Retinal pigment epithelial cell (primary cell): ENCODE measurements around the gene ARF3.

ENCODE experiments used
- DNase-seq: peaks from one replicate; pipeline ENCODE4 v3.0.0-alpha.2; 2010; ENCODE audit warnings: low read depth
- H3K4me3 ChIP-seq: 2 replicates; pipeline ENCODE4 v1.5.1; 2011; ENCODE audit warnings: mild to moderate bottlenecking, low read length, control low read depth, moderate library complexity
- CTCF ChIP-seq: conservative IDR thresholded peaks from 2 replicates; pipeline ENCODE4 v1.5.1; 2011; ENCODE audit warnings: low read depth, low read length, control low read depth, inconsistent platforms

The ARF3 gene

GRCh38 chr12:48996794-48997718, 39.8 kb upstream of the ARF3 start:
- no peak for DNase-seq
- peak; percentile 93 for TF ChIP-seq CTCF
- peak overlapping the region; percentile 26 for H3K4me3 ChIP-seq

- H3K4me3 ChIP-seq, result no peak overlapping the region
- TF ChIP-seq CTCF, result peak; percentile 80
- DNase-seq, result no peak
Observed at GRCh38 chr12:48995086-48995879, 38.0 kb upstream of the ARF3 start.

- DNase-seq, result no peak
- H3K4me3 ChIP-seq, result no peak overlapping the region
- no peak for TF ChIP-seq CTCF
Observed at GRCh38 chr12:48994224-48995085, 37.2 kb upstream of the ARF3 start.

DNA sequence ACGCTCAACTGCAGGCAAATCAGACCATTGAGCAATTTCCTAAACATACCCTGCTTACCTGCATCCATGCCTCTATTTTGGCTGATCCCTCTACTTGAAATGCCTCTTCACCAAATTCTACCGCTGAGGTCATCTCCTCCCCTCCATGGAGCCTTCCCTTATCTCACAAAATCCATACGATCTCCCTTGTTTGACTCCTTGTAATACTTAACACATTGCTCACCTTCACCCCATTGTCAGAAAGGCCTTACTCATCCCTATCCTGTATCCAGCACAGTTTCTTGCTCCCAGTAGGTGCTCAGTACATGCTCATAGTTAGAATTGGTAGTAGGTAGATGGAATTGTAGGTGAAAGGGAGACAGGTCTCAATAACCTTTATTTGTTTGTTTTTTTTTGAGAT, 36.5 kb upstream of the ARF3 start:
- H3K4me3 ChIP-seq, result no peak overlapping the region
- no peak for TF ChIP-seq CTCF
- DNase-seq, result no peak

GRCh38 chr12:48991247-48992050, 34.2 kb upstream of the ARF3 start:
- H3K4me3 ChIP-seq, result no peak overlapping the region
- no peak for TF ChIP-seq CTCF
- no peak for DNase-seq

GRCh38 chr12:48990552-48990951, 33.3 kb upstream of the ARF3 start:
- no peak overlapping the region for H3K4me3 ChIP-seq
- no peak for DNase-seq
- no peak for TF ChIP-seq CTCF
